Progenitor cell of endocrine pancreas (in vitro differentiated cells): ENCODE results near the gene CDSN. TPM values are rescaled to one million over a fixed set of nuclear protein-coding genes. Genes with fewer than 3 reads are reported as not detected.
A peak's percentile ranks its signal among the peaks of the same experiment; 100 is the strongest.
"Not testable (repeated sequence)": the region's sequence is repeated elsewhere in the genome, so short reads cannot be mapped to it uniquely, and the experiment has no call there.

Experiments used
- DNase-seq: peaks from one replicate; pipeline ENCODE4 v3.0.0; 2021; ENCODE audit warnings: low spot score; ENCODE audit not compliant: unreplicated experiment
- H3K27ac Mint-ChIP-seq: 2 replicates; pipeline ENCODE4 v1.8.0; 2021; ENCODE audit warnings: mild to moderate bottlenecking, moderate library complexity, mixed read lengths
- H3K27me3 Mint-ChIP-seq: 2 replicates; pipeline ENCODE4 v1.8.0; 2021; ENCODE audit warnings: mixed read lengths
- H3K36me3 Mint-ChIP-seq: 2 replicates; pipeline ENCODE4 v1.8.0; 2022; ENCODE audit warnings: mixed read lengths; ENCODE audit not compliant: insufficient read depth
- H3K4me1 Mint-ChIP-seq: 2 replicates; pipeline ENCODE4 v1.8.0; 2021; ENCODE audit warnings: low read depth, mixed read lengths
- H3K4me3 Mint-ChIP-seq: 2 replicates; pipeline ENCODE4 v1.8.0; 2021; ENCODE audit warnings: low read depth, mild to moderate bottlenecking, moderate library complexity, mixed read lengths
- H3K9me3 Mint-ChIP-seq: 2 replicates; pipeline ENCODE4 v1.8.0; 2021; ENCODE audit warnings: low read depth, mixed read lengths
- total RNA-seq: library from RNA; stranded (reverse); gene quantifications from 2 replicates; pipeline ENCODE4 v1.2.1, GENCODE V29; 2021
- TF ChIP-seq, protein P1 (sequence below): fragments of 200-600 bp; sonication (generic); IDR thresholded peaks from one replicate; pipeline ENCODE4 v1.5.0; 2021; ENCODE audit warnings: antibody characterized with exemption, mild to moderate bottlenecking; ENCODE audit not compliant: unreplicated experiment

Gene CDSN
- total RNA-seq, 1 donor from 2014 or later: not detected

DNA sequence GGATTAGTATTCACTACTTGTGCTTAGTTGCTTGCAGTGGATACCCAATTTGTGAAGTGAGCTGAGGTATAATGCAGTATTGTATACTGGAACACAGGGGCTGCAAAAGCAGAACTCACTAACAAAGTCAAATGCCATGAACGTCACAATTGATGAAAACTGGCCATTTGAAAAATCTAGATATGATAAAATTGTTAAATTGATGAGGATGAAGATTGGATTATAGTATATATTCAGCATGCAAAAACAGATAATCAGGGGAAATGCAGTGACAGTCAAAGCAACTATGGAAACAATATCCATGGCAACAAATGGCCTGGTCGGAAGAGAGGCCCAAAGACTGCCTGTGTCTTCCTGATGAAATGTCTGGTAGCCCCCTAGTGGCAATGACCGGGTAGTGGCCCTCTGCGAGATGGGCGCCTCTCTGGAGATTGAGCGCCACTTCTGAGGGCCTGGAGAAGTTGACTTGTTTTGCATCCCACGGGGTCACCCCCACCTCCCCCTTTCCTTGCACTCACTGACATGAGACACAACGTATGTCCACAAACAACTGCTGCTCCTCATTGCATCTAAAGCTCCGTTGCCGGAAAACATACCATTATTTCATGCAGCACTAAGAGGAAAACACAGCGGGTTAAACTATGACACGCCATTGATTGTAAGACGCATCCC, 51.4 kb downstream of the CDSN start:
- peaks cover 5% of the 10 kb centered on the region for H3K4me1 Mint-ChIP-seq
- H3K9me3 Mint-ChIP-seq: no peaks in the 10 kb centered on the region
- H3K27ac Mint-ChIP-seq: no peak overlapping the region

DNA sequence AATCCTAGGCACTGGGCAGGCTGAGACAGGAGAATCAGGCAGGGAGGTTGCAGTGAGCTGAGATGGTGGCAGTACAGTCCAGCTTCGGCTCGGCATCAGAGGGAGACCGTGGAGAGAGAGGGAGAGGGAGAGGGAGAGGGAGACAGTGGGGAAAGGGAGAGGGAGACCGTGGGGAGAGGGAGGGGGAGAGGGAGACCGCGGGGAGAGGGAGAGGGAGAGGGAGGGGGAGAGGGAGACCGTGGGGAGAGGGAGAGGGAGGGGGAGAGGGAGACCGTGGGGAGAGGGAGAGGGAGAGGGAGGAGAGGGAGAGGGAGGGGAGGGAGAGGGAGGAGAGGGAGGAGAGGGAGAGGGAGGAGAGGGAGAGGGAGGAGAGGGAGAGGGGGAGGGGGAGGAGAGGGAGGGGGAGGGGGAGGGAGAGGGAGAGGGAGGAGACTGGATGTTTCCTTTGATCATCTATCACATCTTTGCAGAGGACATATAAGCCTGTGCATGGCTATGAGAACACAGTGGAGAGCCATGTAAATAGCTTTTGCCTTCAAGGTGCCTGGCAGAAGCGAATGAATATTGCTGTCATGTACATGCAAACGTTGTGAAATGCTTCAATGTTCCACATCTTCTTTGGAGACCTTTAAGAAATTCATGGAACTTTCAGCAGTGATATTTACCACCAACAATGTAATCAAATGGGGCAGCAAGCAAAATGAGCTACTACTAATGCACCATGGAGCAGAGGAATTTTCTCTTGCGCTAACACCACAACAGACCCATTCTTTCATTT, 52.2 kb downstream of the CDSN start:
- not testable (repeated sequence) for H3K36me3 Mint-ChIP-seq, H3K9me3 Mint-ChIP-seq, H3K4me3 Mint-ChIP-seq, H3K27me3 Mint-ChIP-seq, H3K4me1 Mint-ChIP-seq, H3K27ac Mint-ChIP-seq, DNase-seq

More for the DNA sequence above, 51.4 kb downstream of the CDSN start:
- Mint-ChIP-seq H3K4me3 (no peak overlapping the region), H3K27me3 (peaks cover 5% of the 10 kb centered on the region), H3K36me3 (no peaks in the 10 kb centered on the region)
- TF ChIP-seq, protein P1, sequence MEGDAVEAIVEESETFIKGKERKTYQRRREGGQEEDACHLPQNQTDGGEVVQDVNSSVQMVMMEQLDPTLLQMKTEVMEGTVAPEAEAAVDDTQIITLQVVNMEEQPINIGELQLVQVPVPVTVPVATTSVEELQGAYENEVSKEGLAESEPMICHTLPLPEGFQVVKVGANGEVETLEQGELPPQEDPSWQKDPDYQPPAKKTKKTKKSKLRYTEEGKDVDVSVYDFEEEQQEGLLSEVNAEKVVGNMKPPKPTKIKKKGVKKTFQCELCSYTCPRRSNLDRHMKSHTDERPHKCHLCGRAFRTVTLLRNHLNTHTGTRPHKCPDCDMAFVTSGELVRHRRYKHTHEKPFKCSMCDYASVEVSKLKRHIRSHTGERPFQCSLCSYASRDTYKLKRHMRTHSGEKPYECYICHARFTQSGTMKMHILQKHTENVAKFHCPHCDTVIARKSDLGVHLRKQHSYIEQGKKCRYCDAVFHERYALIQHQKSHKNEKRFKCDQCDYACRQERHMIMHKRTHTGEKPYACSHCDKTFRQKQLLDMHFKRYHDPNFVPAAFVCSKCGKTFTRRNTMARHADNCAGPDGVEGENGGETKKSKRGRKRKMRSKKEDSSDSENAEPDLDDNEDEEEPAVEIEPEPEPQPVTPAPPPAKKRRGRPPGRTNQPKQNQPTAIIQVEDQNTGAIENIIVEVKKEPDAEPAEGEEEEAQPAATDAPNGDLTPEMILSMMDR: peak; percentile 95
- peak; percentile 60 for DNase-seq

DNA sequence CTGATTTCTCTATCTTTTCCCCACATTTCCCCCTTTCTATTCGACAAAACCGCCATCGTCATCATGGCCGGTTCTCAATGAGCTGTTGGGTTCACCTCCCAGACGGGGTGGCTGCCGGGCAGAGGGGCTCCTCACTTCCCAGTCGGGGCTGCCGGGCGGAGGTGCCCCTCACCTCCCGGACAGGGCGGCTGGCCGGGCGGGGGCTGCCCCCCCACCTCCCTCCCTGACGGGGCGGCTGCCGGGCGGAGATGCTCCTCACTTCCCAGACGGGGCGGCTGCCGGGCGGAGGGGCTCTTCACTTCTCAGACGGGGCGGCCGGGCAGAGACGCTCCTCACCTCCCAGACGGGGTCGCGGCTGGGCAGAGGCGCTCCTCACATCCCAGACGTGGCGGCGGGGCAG, 53.2 kb downstream of the CDSN start:
- not testable (repeated sequence) for H3K4me1 Mint-ChIP-seq, DNase-seq, H3K36me3 Mint-ChIP-seq, H3K4me3 Mint-ChIP-seq, H3K9me3 Mint-ChIP-seq, H3K27ac Mint-ChIP-seq
- peaks cover 11% of the 10 kb centered on the region for H3K27me3 Mint-ChIP-seq

DNA sequence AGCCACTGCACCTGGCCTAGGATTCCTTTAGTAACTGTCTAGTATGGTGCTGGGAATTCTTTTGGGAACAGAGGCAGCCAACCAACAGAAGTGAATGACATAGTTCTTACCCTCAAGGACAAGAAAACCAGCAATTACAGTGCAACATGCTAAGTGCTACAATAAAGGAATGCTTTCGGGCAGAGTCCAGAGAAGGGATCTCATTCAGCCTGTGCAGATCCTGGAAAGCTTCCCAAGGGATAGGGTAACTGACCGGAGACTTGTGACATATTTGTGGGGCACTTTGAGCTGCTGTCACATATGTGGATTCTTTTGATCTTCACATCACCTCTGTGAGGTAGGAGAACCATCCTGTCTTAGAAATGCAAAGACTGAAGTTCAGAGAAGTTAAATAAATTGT, 54.7 kb downstream of the CDSN start:
- DNase-seq: no peak
- Mint-ChIP-seq H3K36me3 (no peaks in the 10 kb centered on the region), H3K4me3 (no peak overlapping the region), H3K9me3 (no peaks in the 10 kb centered on the region), H3K27ac (no peak overlapping the region), H3K27me3 (peaks cover 13% of the 10 kb centered on the region), H3K4me1 (peaks cover 5% of the 10 kb centered on the region)
- TF ChIP-seq, protein P1: no peak

Other genes with a start within 250 kb of the CDSN start
- gene DDR1, start 235.9 kb downstream of the CDSN start, total RNA-seq: 154 and 163 TPM in 2 replicates
- gene GTF2H4, start 212.2 kb downstream of the CDSN start, total RNA-seq: 73.0 and 74.7 TPM in 2 replicates
- gene VARS2, start 206.2 kb downstream of the CDSN start, total RNA-seq: 56.3 and 58.0 TPM in 2 replicates
- 1.0 and 2.6 TPM in 2 replicates for gene SFTA2, start 188.3 kb downstream of the CDSN start, total RNA-seq
- gene MUCL3, start 179.5 kb downstream of the CDSN start, total RNA-seq: 0.05 TPM in 1 of 2 replicates, not detected in the other
- gene MUC21, start 136.7 kb downstream of the CDSN start, total RNA-seq: not detected in 2 replicates
- gene MUC22, start 110.0 kb downstream of the CDSN start, total RNA-seq: not detected in 2 replicates
- gene C6orf15, start 7.9 kb downstream of the CDSN start, total RNA-seq: not detected in 2 replicates
- gene PSORS1C1, start 5.6 kb downstream of the CDSN start, total RNA-seq: not detected in 2 replicates
- not detected in 2 replicates for gene PSORS1C2, start 18.6 kb upstream of the CDSN start, total RNA-seq
- gene CCHCR1, start 37.4 kb upstream of the CDSN start, total RNA-seq: 47.2 and 47.3 TPM in 2 replicates
- gene TCF19, start 38.1 kb upstream of the CDSN start, total RNA-seq: 9.3 and 9.6 TPM in 2 replicates
- 0.49 and 1.6 TPM in 2 replicates for gene POU5F1, start 50.2 kb upstream of the CDSN start, total RNA-seq
- 137 and 141 TPM in 2 replicates for gene HLA-C, start 151.6 kb upstream of the CDSN start, total RNA-seq
- 28.2 and 43.4 TPM in 2 replicates for gene HLA-B, start 236.7 kb upstream of the CDSN start, total RNA-seq